GM19239 (cell line): ENCODE measurements around the gene CPT1B.
"Not testable (repeated sequence)": the region's sequence is repeated elsewhere in the genome, so short reads cannot be mapped to it uniquely, and the experiment has no call there.

Source experiments
- DNase-seq: peaks from one replicate; pipeline ENCODE4 v3.0.0; 2011; ENCODE audit warnings: low spot score; ENCODE audit not compliant: insufficient read length
- FAIRE-seq: peaks from 2 replicates; lab custom pipeline; 2011; peaks lifted over from hg19 to GRCh38; lab: Jason Lieb, UNC

The CPT1B gene

GRCh38 chr22:50548921-50549790, 29.1 kb downstream of the CPT1B start:
- FAIRE-seq (no peak), DNase-seq (no peak)

GRCh38 chr22:50548040-50548920, 29.9 kb downstream of the CPT1B start:
- no peak for DNase-seq
- FAIRE-seq = peak; percentile 78

GRCh38 chr22:50547263-50547985, 30.8 kb downstream of the CPT1B start:
- no peak for DNase-seq
- no peak for FAIRE-seq

GRCh38 chr22:50546326-50547262, 31.6 kb downstream of the CPT1B start:
- DNase-seq (no peak), FAIRE-seq (no peak)

GRCh38 chr22:50545522-50546325, 32.5 kb downstream of the CPT1B start, which contains the start of gene KLHDC7B:
Gene KLHDC7B, plus strand, starts transcription at chr22:50545899. Its CDS starts 345 bp downstream, at chr22:50546244.
- FAIRE-seq (no peak), DNase-seq (no peak)

GRCh38 chr22:50544746-50545253, 33.4 kb downstream of the CPT1B start:
- FAIRE-seq = peak; percentile 73
- no peak for DNase-seq

GRCh38 chr22:50544078-50544745, 34.0 kb downstream of the CPT1B start:
- FAIRE-seq (peak; percentile 81), DNase-seq (no peak)

GRCh38 chr22:50542416-50542927, 35.8 kb downstream of the CPT1B start:
- DNase-seq (no peak), FAIRE-seq (no peak)

- peak; percentile 99 for FAIRE-seq
- not testable (repeated sequence) for DNase-seq
Measured at GRCh38 chr22:50541667-50542026, 36.6 kb downstream of the CPT1B start.

- DNase-seq (no peak), FAIRE-seq (no peak)
Measured at GRCh38 chr22:50540381-50540780, 37.8 kb downstream of the CPT1B start.

- FAIRE-seq = no peak
- no peak for DNase-seq
Measured at GRCh38 chr22:50537765-50538164, 40.5 kb downstream of the CPT1B start.

- FAIRE-seq (no peak), DNase-seq (no peak)
Measured at GRCh38 chr22:50536226-50536625, 42.0 kb downstream of the CPT1B start.

GRCh38 chr22:50535113-50535512, 43.1 kb downstream of the CPT1B start:
- FAIRE-seq = peak; percentile 39
- no peak for DNase-seq

- FAIRE-seq = peak; percentile 93
- not testable (repeated sequence) for DNase-seq
Measured at GRCh38 chr22:50533856-50534711, 44.1 kb downstream of the CPT1B start.

- FAIRE-seq (peak; percentile 78), DNase-seq (no peak)
Measured at GRCh38 chr22:50532824-50533796, 45.1 kb downstream of the CPT1B start.
